Brain microvascular endothelial cell (primary cell): Measurements from ENCODE around the gene TIPRL.

ENCODE experiments used
- DNase-seq: peaks from one replicate; pipeline ENCODE4 v3.0.0-alpha.2; 2020
- H3K27ac ChIP-seq: fragments of 250-450 bp; sonication (Bioruptor Pico); 2 replicates; pipeline ENCODE4 v1.5.1; 2020; ENCODE audit warnings: mild to moderate bottlenecking, moderate library complexity
- H3K27me3 ChIP-seq: fragments of 250-450 bp; sonication (Bioruptor Pico); replicated peaks from 2 replicates; pipeline ENCODE4 v1.5.1; 2020; ENCODE audit warnings: mild to moderate bottlenecking
- H3K36me3 ChIP-seq: fragments of 250-450 bp; sonication (Bioruptor Pico); replicated peaks from 2 replicates; pipeline ENCODE4 v1.5.1; 2020; ENCODE audit warnings: mild to moderate bottlenecking
- H3K4me3 ChIP-seq: 2 replicates; pipeline ENCODE4 v1.5.1; 2011; ENCODE audit warnings: low read depth, mild to moderate bottlenecking, control low read depth, low read length, moderate library complexity
- CTCF ChIP-seq: IDR thresholded peaks from 2 replicates; pipeline ENCODE4 v1.5.1; 2011; ENCODE audit warnings: low read depth, mild to moderate bottlenecking, moderate library complexity, low read length, control low read depth, inconsistent platforms; ENCODE audit errors: missing control alignments
- in situ Hi-C: cut with HindIII; loops from 2 replicates; pipeline ENCODE4 v1.10.0; 2017; ENCODE audit warnings: low sequenced_read_pairs, low pct_ligation_motif_present

The TIPRL gene

GRCh38 chr1:168210312-168210711, 31.6 kb downstream of the TIPRL start:
- no peaks in the 10 kb centered on the region for H3K36me3 ChIP-seq
- H3K27me3 ChIP-seq = no peaks in the 10 kb centered on the region
- no peak for TF ChIP-seq CTCF
- H3K27ac ChIP-seq = no peak overlapping the region
- no peak overlapping the region for H3K4me3 ChIP-seq
- DNase-seq = no peak
- in situ Hi-C loops = no loop called here

GRCh38 chr1:168213349-168213748, 34.6 kb downstream of the TIPRL start:
- in situ Hi-C loops = no loop called here
- no peak for TF ChIP-seq CTCF
- H3K27ac ChIP-seq = no peak overlapping the region
- no peak for DNase-seq
- H3K27me3 ChIP-seq = no peaks in the 10 kb centered on the region
- H3K4me3 ChIP-seq = no peak overlapping the region
- no peaks in the 10 kb centered on the region for H3K36me3 ChIP-seq

GRCh38 chr1:168216171-168216570, 37.4 kb downstream of the TIPRL start:
- TF ChIP-seq CTCF = no peak
- in situ Hi-C loops = no loop called here
- no peak overlapping the region for H3K27ac ChIP-seq
- no peaks in the 10 kb centered on the region for H3K36me3 ChIP-seq
- H3K27me3 ChIP-seq = no peaks in the 10 kb centered on the region
- DNase-seq = no peak
- H3K4me3 ChIP-seq = no peak overlapping the region

- Histone ChIP-seq H3K27ac (no peak overlapping the region), H3K27me3 (no peaks in the 10 kb centered on the region), H3K4me3 (no peak overlapping the region), H3K36me3 (no peaks in the 10 kb centered on the region)
- no peak for DNase-seq
- TF ChIP-seq CTCF = no peak
- in situ Hi-C loops = no loop called here
Observed at GRCh38 chr1:168217664-168218063, 38.9 kb downstream of the TIPRL start.

- Histone ChIP-seq H3K27me3 (no peaks in the 10 kb centered on the region), H3K27ac (no peak overlapping the region), H3K36me3 (no peaks in the 10 kb centered on the region), H3K4me3 (no peak overlapping the region)
- no peak for TF ChIP-seq CTCF
- in situ Hi-C loops = no loop called here
- DNase-seq = no peak
Observed at GRCh38 chr1:168218658-168219057, 39.9 kb downstream of the TIPRL start.

- TF ChIP-seq CTCF = no peak
- in situ Hi-C loops = no loop called here
- H3K27ac ChIP-seq = no peak overlapping the region
- no peaks in the 10 kb centered on the region for H3K36me3 ChIP-seq
- H3K27me3 ChIP-seq = no peaks in the 10 kb centered on the region
- no peak for DNase-seq
- no peak overlapping the region for H3K4me3 ChIP-seq
Observed at GRCh38 chr1:168220470-168220871, 41.7 kb downstream of the TIPRL start.
